Fibroblast of skin of back (primary cell): Measurements from ENCODE around the gene ERVK3-1. TPM values are rescaled to one million over a fixed set of nuclear protein-coding genes. Genes with fewer than 3 reads are reported as not detected.
"Not testable (repeated sequence)": the region's sequence is repeated elsewhere in the genome, so short reads cannot be mapped to it uniquely, and the experiment has no call there.

ENCODE experiments used
- DNase-seq: peaks from one replicate; pipeline ENCODE4 v3.0.0-alpha.2; 2013
- polyA plus RNA-seq, 2 experiments: library from polyadenylated mRNA; unstranded; fragments of 120-200 nt; gene quantifications; one replicate each; pipeline ENCODE4 v1.2.1, GENCODE V29; 2013; ENCODE audit not compliant: insufficient read length in 2 of 2

Gene ERVK3-1
- 40.1 TPM for polyA plus RNA-seq (2013, experiment 1 of 2; ENCODE audit: insufficient read length)
- polyA plus RNA-seq (2013, experiment 2 of 2; ENCODE audit: insufficient read length), result 23.3 TPM

GRCh38 chr19:58305065-58305931, at the start of gene ERVK3-1:
Gene ERVK3-1, plus strand, starts transcription at chr19:58305377. Its CDS starts 6,792 bp downstream, at chr19:58312169.
- DNase-seq, result peak; percentile 98

GRCh38 chr19:58258259-58258658, 46.9 kb upstream of the ERVK3-1 start:
- not testable (repeated sequence) for DNase-seq

- DNase-seq, result peak; percentile 3
Measured at GRCh38 chr19:58261600-58261967, 43.6 kb upstream of the ERVK3-1 start.

- peak; percentile 12 for DNase-seq
Measured at GRCh38 chr19:58261968-58262921, 42.9 kb upstream of the ERVK3-1 start.

- DNase-seq, result no peak
Measured at GRCh38 chr19:58262922-58263296, 42.3 kb upstream of the ERVK3-1 start.

- no peak for DNase-seq
Measured at GRCh38 chr19:58265100-58265499, 40.1 kb upstream of the ERVK3-1 start.

GRCh38 chr19:58268344-58268743, 36.8 kb upstream of the ERVK3-1 start:
- no peak for DNase-seq

- DNase-seq, result no peak
Measured at GRCh38 chr19:58274771-58275201, 30.4 kb upstream of the ERVK3-1 start.

GRCh38 chr19:58275564-58275963, 29.6 kb upstream of the ERVK3-1 start:
- DNase-seq, result no peak

GRCh38 chr19:58277197-58277596, 28.0 kb upstream of the ERVK3-1 start:
- no peak for DNase-seq

GRCh38 chr19:58277748-58278540, 27.2 kb upstream of the ERVK3-1 start:
- DNase-seq, result no peak

- peak; percentile 99 for DNase-seq
Measured at GRCh38 chr19:58278541-58279041, 26.6 kb upstream of the ERVK3-1 start, which contains the start of gene ZNF8. Gene ZNF8, plus strand, starts transcription at chr19:58278955. Its CDS starts 127 bp downstream, at chr19:58279082.

- DNase-seq, result peak; percentile 72
Measured at GRCh38 chr19:58279042-58279924, 25.9 kb upstream of the ERVK3-1 start.

GRCh38 chr19:58279925-58280316, 25.3 kb upstream of the ERVK3-1 start:
- no peak for DNase-seq

- no peak for DNase-seq
Measured at GRCh38 chr19:58284199-58284598, 21.0 kb upstream of the ERVK3-1 start.

GRCh38 chr19:58291943-58292342, 13.2 kb upstream of the ERVK3-1 start:
- no peak for DNase-seq

GRCh38 chr19:58294743-58295374, 10.3 kb upstream of the ERVK3-1 start:
- DNase-seq, result no peak

- no peak for DNase-seq
Measured at GRCh38 chr19:58296104-58296503, 9.1 kb upstream of the ERVK3-1 start.

- no peak for DNase-seq
Measured at GRCh38 chr19:58300620-58301019, 4.6 kb upstream of the ERVK3-1 start.

- no peak for DNase-seq
Measured at GRCh38 chr19:58304255-58304654, 922 bp upstream of the ERVK3-1 start.

GRCh38 chr19:58304748-58305064, 471 bp upstream of the ERVK3-1 start:
- DNase-seq, result no peak
